HepG2 (cell line): ENCODE results near the gene ADH4. TPM values are rescaled to one million over a fixed set of nuclear protein-coding genes. Genes with fewer than 3 reads are reported as not detected.
"Not testable (repeated sequence)": the region's sequence is repeated elsewhere in the genome, so short reads cannot be mapped to it uniquely, and the experiment has no call there.

Experiments used
- ATAC-seq: fragments of 200-7000 bp; cut with Tn5 transposase; 3 replicates; pipeline ENCODE4 v1.9.1; 2020; ENCODE audit warnings: mild to moderate bottlenecking, moderate library complexity
- BruUV-seq: library from RNA; stranded (reverse); fragments of 400-500 nt; replicated peaks from 2 replicates; lab custom pipeline; 2021; lab: Mats Ljungman, UMichigan
- CTCF ChIA-PET: fragments of 300-600 bp; formaldehyde crosslinking; extraction: SDS; loops from one replicate; lab custom pipeline; 2021; ENCODE audit warnings: low total read pairs, inconsistent platforms, low intra/inter-chr PET ratio; lab: Yijun Ruan, JAX
- POLR2A ChIA-PET: fragments of 350-600 bp; sonication (Branson Sonifier 250); formaldehyde crosslinking; loops from one replicate; lab custom pipeline; 2020; ENCODE audit warnings: antibody characterized with exemption, inconsistent platforms; lab: Yijun Ruan, JAX
- DNase-seq: peaks from one replicate; pipeline ENCODE4 v3.0.0-alpha.2; 2015; ENCODE audit warnings: low spot score
- FAIRE-seq: peaks from 3 replicates; lab custom pipeline; 2011; peaks lifted over from hg19 to GRCh38; lab: Jason Lieb, UNC
- H2AFZ ChIP-seq: one replicate; pipeline ENCODE4 v1.6.1; 2011; ENCODE audit warnings: low read length, inconsistent platforms
- H3K27ac ChIP-seq: fragments of 300-600 bp; 3 replicates; pipeline ENCODE4 v1.8.0; 2011; ENCODE audit warnings: mixed run types, mild to moderate bottlenecking, mixed read lengths, low read length, inconsistent platforms; ENCODE audit not compliant: insufficient read depth; ENCODE audit errors: extremely low read length
- H3K27me3 ChIP-seq, 2 experiments: fragments of 200-600 bp in 1 of 2; 2 replicates in 1 of 2; 3 replicates in 1 of 2; pipeline versions ENCODE4 v1.6.0 to v1.8.0; 2011; ENCODE audit warnings: low read length in 2 of 2, mild to moderate bottlenecking in 2 of 2, moderate library complexity in 2 of 2, inconsistent platforms in 1 of 2; ENCODE audit not compliant: insufficient read depth in 2 of 2, control insufficient read depth in 1 of 2
- H3K36me3 ChIP-seq, 2 experiments: fragments of 200-600 bp in 1 of 2; replicated peaks in 1 of 2; 2 replicates in 1 of 2; 3 replicates in 1 of 2; pipeline versions ENCODE4 v1.5.1 to v1.8.0; 2011; ENCODE audit warnings: low read length in 2 of 2, inconsistent platforms in 1 of 2; ENCODE audit not compliant: insufficient read depth in 2 of 2, control insufficient read depth in 1 of 2
- H3K4me1 ChIP-seq: 2 replicates; pipeline ENCODE4 v1.5.1; 2012; ENCODE audit warnings: low read length, inconsistent platforms; ENCODE audit not compliant: insufficient read depth
- H3K4me2 ChIP-seq: 2 replicates; pipeline ENCODE4 v1.6.0; 2011; ENCODE audit warnings: low read depth, low read length, inconsistent platforms
- H3K4me3 ChIP-seq, 3 experiments: fragments of 200-600 bp in 1 of 3; sonication (generic), shearing (Covaris generic) in 1 of 3; replicated peaks in 1 of 3; 2 replicates each; pipeline ENCODE4 v1.5.1; 2011 to 2016; ENCODE audit warnings: low read length in 3 of 3, inconsistent platforms in 2 of 3, low read depth in 2 of 3, mild to moderate bottlenecking in 2 of 3, control low read depth in 1 of 3, mixed read lengths in 1 of 3; ENCODE audit not compliant: insufficient read depth in 1 of 3
- H3K79me2 ChIP-seq: one replicate; pipeline ENCODE4 v1.6.1; 2011; ENCODE audit warnings: low read length, inconsistent platforms; ENCODE audit not compliant: insufficient read depth
- H3K9ac ChIP-seq: 2 replicates; pipeline ENCODE4 v1.6.0; 2011; ENCODE audit warnings: mild to moderate bottlenecking, low read depth, low read length, inconsistent platforms; ENCODE audit not compliant: insufficient read depth
- H3K9me3 ChIP-seq: 2 replicates; pipeline ENCODE4 v1.5.1; 2012; ENCODE audit warnings: mild to moderate bottlenecking, low read length
- H4K20me1 ChIP-seq: 2 replicates; pipeline ENCODE4 v1.6.0; 2011; ENCODE audit warnings: inconsistent platforms, mild to moderate bottlenecking, low read length, moderate library complexity; ENCODE audit not compliant: insufficient read depth
- HMG20A ChIP-seq: IDR thresholded peaks from 2 replicates; pipeline ENCODE4 v1.6.1; 2016; ENCODE audit warnings: borderline replicate concordance
- HOXA9 ChIP-seq: sonication (generic); formaldehyde crosslinking; IDR thresholded peaks from 2 replicates; pipeline ENCODE4 v1.8.1; 2022; ENCODE audit warnings: missing genetic modification reagents, mild to moderate bottlenecking, moderate library complexity, borderline replicate concordance
- NFYB ChIP-seq: sonication (generic); formaldehyde crosslinking; IDR thresholded peaks from 2 replicates; pipeline ENCODE4 v1.4.0; 2020; ENCODE audit warnings: missing genetic modification reagents
- RFX1 ChIP-seq: fragments of 450-650 bp; IDR thresholded peaks from 2 replicates; pipeline ENCODE4 v1.6.1; 2017
- TAF1 ChIP-seq: sonication (generic); formaldehyde crosslinking; IDR thresholded peaks from 2 replicates; pipeline ENCODE4 v1.4.0; 2020; ENCODE audit warnings: missing genetic modification reagents
- ZNF337 ChIP-seq: sonication (generic); formaldehyde crosslinking; IDR thresholded peaks from 2 replicates; pipeline ENCODE4 v1.5.1; 2020; ENCODE audit warnings: missing genetic modification reagents, low read depth, mild to moderate bottlenecking, borderline replicate concordance
- WGBS: methylation state at CpG from one replicate; pipeline ENCODE4 v1.1.6; 2017; ENCODE audit warnings: low lambda C conversion rate; 5-methylcytosine and 5-hydroxymethylcytosine counted together
- in situ Hi-C: cut with HindIII; loops from 2 replicates; pipeline ENCODE4 v1.10.0; 2017; ENCODE audit warnings: low pct_unique_long_range_greater_than_20kb; ENCODE audit not compliant: extremely low pct_ligation_motif_present
- intact Hi-C: fragments of 100-400 bp; cut with micrococcal nuclease; formaldehyde crosslinking; loops from one replicate; pipeline ENCODE4 v1.10.0; 2022; ENCODE audit not compliant: unreplicated experiment
- polyA plus RNA-seq, 8 experiments: library from polyadenylated mRNA; depleted of rRNA in 3 of 8; stranded (reverse) in 7 of 8; unstranded in 1 of 8; fragments of >200 nt; fragmentation: Illumina TruSeq in 4 of 8; extraction: Trizol in 4 of 8; gene quantifications; 2 replicates each; pipeline versions ENCODE4 v1.2.1 to v1.2.3, GENCODE V29; 2011 to 2016; ENCODE audit warnings: low read depth in 4 of 8, missing spikeins in 1 of 8, mixed read lengths in 1 of 8; ENCODE audit not compliant: insufficient read depth in 1 of 8
- total RNA-seq, 5 experiments: library from RNA; depleted of rRNA; stranded (reverse); fragments of >200 nt; fragmentation: Illumina TruSeq; extraction: Trizol; gene quantifications; 2 replicates each; pipeline ENCODE4 v1.2.3, GENCODE V29; 2016; ENCODE audit warnings: low read depth in 1 of 5
- TF ChIP-seq, protein P1 (sequence below): sonication (generic); formaldehyde crosslinking; IDR thresholded peaks from 2 replicates; pipeline ENCODE4 v1.5.0; 2020; ENCODE audit warnings: missing genetic modification reagents, mild to moderate bottlenecking, borderline replicate concordance
- TF ChIP-seq, protein P2 (sequence below): sonication (generic); formaldehyde crosslinking; IDR thresholded peaks from 2 replicates; pipeline ENCODE4 v1.4.0; 2020; ENCODE audit warnings: missing genetic modification reagents, borderline replicate concordance
- TF ChIP-seq, protein P3 (sequence below): IDR thresholded peaks from 2 replicates; pipeline ENCODE4 v1.6.1; 2016; ENCODE audit warnings: mild to moderate bottlenecking
- TF ChIP-seq, protein P4 (sequence below): IDR thresholded peaks from 2 replicates; pipeline ENCODE4 v1.4.0; 2020; ENCODE audit warnings: mild to moderate bottlenecking, missing genetic modification reagents

The ADH4 gene
- total and polyA plus RNA-seq, 2 of the 13 experiments (the other 11 are each of a cell fraction or from before 2014, with no cell fraction given): 24.3 to 31.1 TPM

DNA sequence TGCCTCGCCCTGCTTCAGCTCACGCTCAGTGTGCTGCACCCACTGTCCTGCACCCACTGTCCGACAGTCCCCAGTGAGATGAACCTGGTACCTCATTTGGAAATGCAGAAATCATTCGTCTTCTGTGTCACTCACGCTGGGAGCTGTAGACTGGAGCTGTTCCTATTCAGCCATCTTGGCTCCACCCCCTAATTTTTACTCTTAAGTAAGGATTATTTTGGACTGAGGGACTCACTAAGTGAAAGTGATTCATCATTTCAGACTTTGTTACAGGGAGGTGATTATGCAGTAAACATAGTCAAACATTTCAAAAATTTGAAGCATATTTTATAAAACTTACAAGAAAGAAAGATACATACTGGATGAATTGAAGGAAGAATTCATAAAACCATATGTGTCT, 44.3 kb downstream of the ADH4 start:
- DNase-seq, FAIRE-seq, CTCF ChIA-PET, H3K4me2 ChIP-seq, H4K20me1 ChIP-seq, H2AFZ ChIP-seq, H3K27me3 ChIP-seq, H3K4me1 ChIP-seq, in situ Hi-C loops, H3K4me3 ChIP-seq, intact Hi-C loops, ATAC-seq, H3K36me3 ChIP-seq, H3K79me2 ChIP-seq, H3K27ac ChIP-seq, H3K9ac ChIP-seq, H3K9me3 ChIP-seq, BruUV-seq: not testable (repeated sequence)
- POLR2A ChIA-PET: interaction anchor here (1.0 kb wide), 1 partner anchor 12 kb away, joined by 4 read pairs; the partner anchor contains the start of gene ADH5
- 90% methylated on average over 5 of the region's 5 CpGs for WGBS

DNA sequence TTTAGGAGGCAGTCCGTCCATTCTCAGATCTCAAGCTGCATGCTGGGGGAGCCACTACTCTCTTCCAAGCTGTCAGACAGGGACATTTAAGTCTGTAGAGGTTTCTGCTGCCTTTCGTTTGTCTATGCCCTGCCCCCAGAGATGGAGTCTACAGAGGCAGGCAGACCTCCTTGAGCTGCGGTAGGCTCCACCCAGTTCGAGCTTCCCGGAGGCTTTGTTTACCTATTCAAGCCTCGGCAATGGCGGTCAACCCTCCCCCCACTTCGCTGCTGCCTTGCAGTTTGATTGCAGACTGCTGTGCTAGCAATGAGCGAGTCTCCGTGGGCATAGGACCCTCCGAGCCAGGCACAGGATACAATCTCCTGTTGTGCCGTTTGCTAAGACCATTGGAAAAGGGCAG, 44.8 kb downstream of the ADH4 start:
- CTCF ChIA-PET: no interaction called here
- no peak overlapping the region for H3K4me2 ChIP-seq
- no peaks in the 10 kb centered on the region for H3K4me1 ChIP-seq
- FAIRE-seq: no peak
- H3K4me3 ChIP-seq: no peak overlapping the region
- H3K27ac ChIP-seq: no peak overlapping the region
- no peaks in the 10 kb centered on the region for H4K20me1 ChIP-seq
- no peaks in the 10 kb centered on the region for H3K9me3 ChIP-seq
- intact Hi-C loops (no loop called here), in situ Hi-C loops (no loop called here)
- no TSS peak for BruUV-seq
- no peak overlapping the region for H2AFZ ChIP-seq
- no peaks in the 10 kb centered on the region for H3K79me2 ChIP-seq
- H3K9ac ChIP-seq: no peak overlapping the region
- POLR2A ChIA-PET: no interaction called here
- DNase-seq: no peak
- H3K27me3 ChIP-seq: no peaks in the 10 kb centered on the region
- no peaks in the 10 kb centered on the region for H3K36me3 ChIP-seq
- 93% methylated on average over 7 of the region's 12 CpGs for WGBS
- ATAC-seq: no peak
- TF ChIP-seq, protein P1, sequence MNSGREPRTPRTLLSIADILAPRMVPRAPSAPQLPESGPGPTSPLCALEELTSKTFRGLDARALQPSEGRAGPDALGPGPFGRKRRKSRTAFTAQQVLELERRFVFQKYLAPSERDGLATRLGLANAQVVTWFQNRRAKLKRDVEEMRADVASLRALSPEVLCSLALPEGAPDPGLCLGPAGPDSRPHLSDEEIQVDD: no peak
- TF ChIP-seq ZNF337 (no peak), HOXA9 (CRISPR knock-in tag) (no peak), NFYB (CRISPR knock-in tag) (no peak), HMG20A (no peak), RFX1 (no peak), TAF1 (no peak)
- TF ChIP-seq, protein P2, sequence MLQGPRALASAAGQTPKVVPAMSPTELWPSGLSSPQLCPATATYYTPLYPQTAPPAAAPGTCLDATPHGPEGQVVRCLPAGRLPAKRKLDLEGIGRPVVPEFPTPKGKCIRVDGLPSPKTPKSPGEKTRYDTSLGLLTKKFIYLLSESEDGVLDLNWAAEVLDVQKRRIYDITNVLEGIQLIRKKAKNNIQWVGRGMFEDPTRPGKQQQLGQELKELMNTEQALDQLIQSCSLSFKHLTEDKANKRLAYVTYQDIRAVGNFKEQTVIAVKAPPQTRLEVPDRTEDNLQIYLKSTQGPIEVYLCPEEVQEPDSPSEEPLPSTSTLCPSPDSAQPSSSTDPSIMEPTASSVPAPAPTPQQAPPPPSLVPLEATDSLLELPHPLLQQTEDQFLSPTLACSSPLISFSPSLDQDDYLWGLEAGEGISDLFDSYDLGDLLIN (CRISPR knock-in tag): no peak
- TF ChIP-seq, protein P3, sequence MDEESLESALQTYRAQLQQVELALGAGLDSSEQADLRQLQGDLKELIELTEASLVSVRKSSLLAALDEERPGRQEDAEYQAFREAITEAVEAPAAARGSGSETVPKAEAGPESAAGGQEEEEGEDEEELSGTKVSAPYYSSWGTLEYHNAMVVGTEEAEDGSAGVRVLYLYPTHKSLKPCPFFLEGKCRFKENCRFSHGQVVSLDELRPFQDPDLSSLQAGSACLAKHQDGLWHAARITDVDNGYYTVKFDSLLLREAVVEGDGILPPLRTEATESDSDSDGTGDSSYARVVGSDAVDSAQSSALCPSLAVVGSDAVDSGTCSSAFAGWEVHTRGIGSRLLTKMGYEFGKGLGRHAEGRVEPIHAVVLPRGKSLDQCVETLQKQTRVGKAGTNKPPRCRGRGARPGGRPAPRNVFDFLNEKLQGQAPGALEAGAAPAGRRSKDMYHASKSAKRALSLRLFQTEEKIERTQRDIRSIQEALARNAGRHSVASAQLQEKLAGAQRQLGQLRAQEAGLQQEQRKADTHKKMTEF (CRISPR knock-in tag): no peak
- TF ChIP-seq, protein P4, sequence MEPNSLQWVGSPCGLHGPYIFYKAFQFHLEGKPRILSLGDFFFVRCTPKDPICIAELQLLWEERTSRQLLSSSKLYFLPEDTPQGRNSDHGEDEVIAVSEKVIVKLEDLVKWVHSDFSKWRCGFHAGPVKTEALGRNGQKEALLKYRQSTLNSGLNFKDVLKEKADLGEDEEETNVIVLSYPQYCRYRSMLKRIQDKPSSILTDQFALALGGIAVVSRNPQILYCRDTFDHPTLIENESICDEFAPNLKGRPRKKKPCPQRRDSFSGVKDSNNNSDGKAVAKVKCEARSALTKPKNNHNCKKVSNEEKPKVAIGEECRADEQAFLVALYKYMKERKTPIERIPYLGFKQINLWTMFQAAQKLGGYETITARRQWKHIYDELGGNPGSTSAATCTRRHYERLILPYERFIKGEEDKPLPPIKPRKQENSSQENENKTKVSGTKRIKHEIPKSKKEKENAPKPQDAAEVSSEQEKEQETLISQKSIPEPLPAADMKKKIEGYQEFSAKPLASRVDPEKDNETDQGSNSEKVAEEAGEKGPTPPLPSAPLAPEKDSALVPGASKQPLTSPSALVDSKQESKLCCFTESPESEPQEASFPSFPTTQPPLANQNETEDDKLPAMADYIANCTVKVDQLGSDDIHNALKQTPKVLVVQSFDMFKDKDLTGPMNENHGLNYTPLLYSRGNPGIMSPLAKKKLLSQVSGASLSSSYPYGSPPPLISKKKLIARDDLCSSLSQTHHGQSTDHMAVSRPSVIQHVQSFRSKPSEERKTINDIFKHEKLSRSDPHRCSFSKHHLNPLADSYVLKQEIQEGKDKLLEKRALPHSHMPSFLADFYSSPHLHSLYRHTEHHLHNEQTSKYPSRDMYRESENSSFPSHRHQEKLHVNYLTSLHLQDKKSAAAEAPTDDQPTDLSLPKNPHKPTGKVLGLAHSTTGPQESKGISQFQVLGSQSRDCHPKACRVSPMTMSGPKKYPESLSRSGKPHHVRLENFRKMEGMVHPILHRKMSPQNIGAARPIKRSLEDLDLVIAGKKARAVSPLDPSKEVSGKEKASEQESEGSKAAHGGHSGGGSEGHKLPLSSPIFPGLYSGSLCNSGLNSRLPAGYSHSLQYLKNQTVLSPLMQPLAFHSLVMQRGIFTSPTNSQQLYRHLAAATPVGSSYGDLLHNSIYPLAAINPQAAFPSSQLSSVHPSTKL (CRISPR knock-in tag): no peak
